Osteoblast (primary cell): ENCODE data around the gene LHX4. TPM values are rescaled to one million over a fixed set of nuclear protein-coding genes. Genes with fewer than 3 reads are reported as not detected.

ENCODE experiments used
- DNase-seq: peaks from one replicate; pipeline ENCODE4 v3.0.0; 2011; ENCODE audit warnings: low spot score, mixed read lengths; ENCODE audit not compliant: insufficient read length; ENCODE audit errors: missing footprints
- H2AFZ ChIP-seq: 2 replicates; pipeline ENCODE4 v1.6.0; 2011; ENCODE audit warnings: mild to moderate bottlenecking, low read length
- H3K27ac ChIP-seq: 2 replicates; pipeline ENCODE4 v1.5.1; 2011; ENCODE audit warnings: mild to moderate bottlenecking, low read depth, low read length, moderate library complexity
- H3K27me3 ChIP-seq: 2 replicates; pipeline ENCODE4 v1.6.0; 2012; ENCODE audit warnings: mild to moderate bottlenecking, control low read depth, inconsistent platforms, low read length, moderate library complexity; ENCODE audit not compliant: insufficient read depth
- H3K36me3 ChIP-seq: 2 replicates; pipeline ENCODE4 v1.5.1; 2011; ENCODE audit warnings: mild to moderate bottlenecking, low read length, control low read depth, moderate library complexity; ENCODE audit not compliant: insufficient read depth
- H3K4me1 ChIP-seq: 2 replicates; pipeline ENCODE4 v1.5.1; 2011; ENCODE audit warnings: mild to moderate bottlenecking, low read length, control low read depth, moderate library complexity; ENCODE audit not compliant: insufficient read depth
- H3K4me2 ChIP-seq: 2 replicates; pipeline ENCODE4 v1.6.0; 2011; ENCODE audit warnings: mild to moderate bottlenecking, low read length; ENCODE audit not compliant: insufficient read depth
- H3K4me3 ChIP-seq: fragments of 200-600 bp; sonication (generic); 3 replicates; pipeline ENCODE4 v1.5.1; 2012; ENCODE audit warnings: mild to moderate bottlenecking, low read length, inconsistent platforms; ENCODE audit not compliant: insufficient read depth
- H3K79me2 ChIP-seq: 2 replicates; pipeline ENCODE4 v1.6.0; 2012; ENCODE audit warnings: mild to moderate bottlenecking, low read length, control low read depth, inconsistent platforms; ENCODE audit not compliant: insufficient read depth
- H3K9me3 ChIP-seq: 2 replicates; pipeline ENCODE4 v1.5.1; 2011; ENCODE audit warnings: low read depth, low read length, control low read depth
- H4K20me1 ChIP-seq: 2 replicates; pipeline ENCODE4 v1.6.0; 2012; ENCODE audit warnings: mild to moderate bottlenecking, low read length, control low read depth; ENCODE audit not compliant: insufficient read depth
- CTCF ChIP-seq: IDR thresholded peaks from 2 replicates; pipeline ENCODE4 v1.5.1; 2011; ENCODE audit warnings: mild to moderate bottlenecking, low read depth, low read length, moderate library complexity; ENCODE audit errors: extremely low read depth
- total RNA-seq: library from RNA; depleted of rRNA; stranded (reverse); fragments of >200 nt; gene quantifications from 2 replicates; pipeline ENCODE4 v1.2.3, GENCODE V29; 2012

The LHX4 gene
- total RNA-seq, 1 donor, result not detected

GRCh38 chr1:180256341-180257027, 26.4 kb downstream of the LHX4 start:
- Histone ChIP-seq H3K4me3 (no peak overlapping the region), H3K27ac (no peak overlapping the region), H2AFZ (no peak overlapping the region), H3K79me2 (no peaks in the 10 kb centered on the region), H4K20me1 (no peaks in the 10 kb centered on the region), H3K9me3 (no peaks in the 10 kb centered on the region), H3K36me3 (no peaks in the 10 kb centered on the region), H3K4me1 (no peaks in the 10 kb centered on the region), H3K4me2 (no peak overlapping the region), H3K27me3 (peaks cover 47% of the 10 kb centered on the region)
- peak; percentile 81 for DNase-seq
- TF ChIP-seq CTCF, result no peak

- Histone ChIP-seq H3K4me3 (no peak overlapping the region), H3K4me1 (no peaks in the 10 kb centered on the region), H4K20me1 (no peaks in the 10 kb centered on the region), H3K9me3 (no peaks in the 10 kb centered on the region), H3K27ac (no peak overlapping the region), H3K79me2 (no peaks in the 10 kb centered on the region), H3K27me3 (peaks cover 52% of the 10 kb centered on the region), H2AFZ (no peak overlapping the region), H3K36me3 (no peaks in the 10 kb centered on the region), H3K4me2 (no peak overlapping the region)
- no peak for TF ChIP-seq CTCF
- DNase-seq, result no peak
Measured at GRCh38 chr1:180257028-180257386, 26.9 kb downstream of the LHX4 start.

GRCh38 chr1:180257486-180257885, 27.4 kb downstream of the LHX4 start:
- no peaks in the 10 kb centered on the region for H3K4me1 ChIP-seq
- H3K27me3 ChIP-seq, result peaks cover 52% of the 10 kb centered on the region
- no peak for DNase-seq

GRCh38 chr1:180258290-180258689, 28.2 kb downstream of the LHX4 start:
- no peak for TF ChIP-seq CTCF
- Histone ChIP-seq H3K27ac (no peak overlapping the region), H3K4me3 (no peak overlapping the region), H3K9me3 (no peaks in the 10 kb centered on the region), H4K20me1 (no peaks in the 10 kb centered on the region), H3K27me3 (peaks cover 52% of the 10 kb centered on the region), H3K4me2 (no peak overlapping the region), H3K4me1 (no peaks in the 10 kb centered on the region), H3K79me2 (no peaks in the 10 kb centered on the region), H3K36me3 (no peaks in the 10 kb centered on the region), H2AFZ (no peak overlapping the region)
- DNase-seq, result peak; percentile 43

More at GRCh38 chr1:180257486-180257885, 27.4 kb downstream of the LHX4 start:
- Histone ChIP-seq H3K79me2 (no peaks in the 10 kb centered on the region), H3K36me3 (no peaks in the 10 kb centered on the region), H2AFZ (no peak overlapping the region), H4K20me1 (no peaks in the 10 kb centered on the region), H3K4me3 (no peak overlapping the region), H3K27ac (no peak overlapping the region), H3K9me3 (no peaks in the 10 kb centered on the region), H3K4me2 (no peak overlapping the region)
- TF ChIP-seq CTCF, result no peak
